GM19455 (cell line): ENCODE measurements around the gene PTEN.

Source experiments
- ATAC-seq: cut with Tn5 transposase; IDR thresholded peaks from one replicate; pipeline ENCODE4 v1.9.1; 2021; ENCODE audit not compliant: unreplicated experiment

PTEN gene

GRCh38 chr10:87966459-87966858, 103.0 kb downstream of the PTEN start:
- ATAC-seq, result no peak

- ATAC-seq, result no peak
Observed at GRCh38 chr10:87973635-87974034, 110.2 kb downstream of the PTEN start.

- ATAC-seq, result no peak
Observed at GRCh38 chr10:87974130-87974529, 110.7 kb downstream of the PTEN start.

- no peak for ATAC-seq
Observed at GRCh38 chr10:87974769-87975168, 111.3 kb downstream of the PTEN start.

GRCh38 chr10:87976101-87976743, 112.8 kb downstream of the PTEN start:
- ATAC-seq, result no peak

GRCh38 chr10:87978166-87978565, 114.7 kb downstream of the PTEN start:
- ATAC-seq, result no peak

- ATAC-seq, result no peak
Observed at GRCh38 chr10:87979847-87980246, 116.4 kb downstream of the PTEN start.

- no peak for ATAC-seq
Observed at GRCh38 chr10:87983716-87984115, 120.3 kb downstream of the PTEN start.

- no peak for ATAC-seq
Observed at GRCh38 chr10:87987206-87987605, 123.8 kb downstream of the PTEN start.

GRCh38 chr10:87991946-87992345, 128.5 kb downstream of the PTEN start:
- ATAC-seq, result no peak

GRCh38 chr10:88004451-88004850, 141.0 kb downstream of the PTEN start:
- ATAC-seq, result no peak

- ATAC-seq, result no peak
Observed at GRCh38 chr10:88006261-88006660, 142.8 kb downstream of the PTEN start.

- no peak for ATAC-seq
Observed at GRCh38 chr10:88008866-88009470, 145.5 kb downstream of the PTEN start.

GRCh38 chr10:88012641-88013040, 149.2 kb downstream of the PTEN start:
- no peak for ATAC-seq

- ATAC-seq, result no peak
Observed at GRCh38 chr10:88017781-88018180, 154.4 kb downstream of the PTEN start.

GRCh38 chr10:88019753-88020152, 156.3 kb downstream of the PTEN start:
- ATAC-seq, result no peak
